T-helper 2 cell treated with Interferon-gamma antibody and Interleukin-4, amounts not matched to agents 5 μg/mL and 100 μg/mL, for 36 hours (primary cell): ENCODE measurements around the gene SSNA1.

ENCODE experiments used
- DNase-seq: peaks from one replicate; pipeline ENCODE4 v3.0.0; 2021; ENCODE audit warnings: low spot score
- H3K27ac Mint-ChIP-seq: one replicate; pipeline ENCODE4 v1.8.0; 2021; ENCODE audit warnings: mild to moderate bottlenecking, mixed read lengths
- H3K27me3 Mint-ChIP-seq: one replicate; pipeline ENCODE4 v1.8.0; 2021; ENCODE audit warnings: low read depth, mixed read lengths
- H3K36me3 Mint-ChIP-seq: one replicate; pipeline ENCODE4 v1.8.0; 2021; ENCODE audit warnings: low read depth, mixed read lengths
- H3K4me1 Mint-ChIP-seq: one replicate; pipeline ENCODE4 v1.8.0; 2021; ENCODE audit warnings: low read depth, mixed read lengths
- H3K4me3 Mint-ChIP-seq: one replicate; pipeline ENCODE4 v1.8.0; 2022; ENCODE audit warnings: mild to moderate bottlenecking, moderate library complexity, mixed read lengths
- H3K9me3 Mint-ChIP-seq: one replicate; pipeline ENCODE4 v1.8.0; 2021; ENCODE audit warnings: mixed read lengths

Gene SSNA1

DNA sequence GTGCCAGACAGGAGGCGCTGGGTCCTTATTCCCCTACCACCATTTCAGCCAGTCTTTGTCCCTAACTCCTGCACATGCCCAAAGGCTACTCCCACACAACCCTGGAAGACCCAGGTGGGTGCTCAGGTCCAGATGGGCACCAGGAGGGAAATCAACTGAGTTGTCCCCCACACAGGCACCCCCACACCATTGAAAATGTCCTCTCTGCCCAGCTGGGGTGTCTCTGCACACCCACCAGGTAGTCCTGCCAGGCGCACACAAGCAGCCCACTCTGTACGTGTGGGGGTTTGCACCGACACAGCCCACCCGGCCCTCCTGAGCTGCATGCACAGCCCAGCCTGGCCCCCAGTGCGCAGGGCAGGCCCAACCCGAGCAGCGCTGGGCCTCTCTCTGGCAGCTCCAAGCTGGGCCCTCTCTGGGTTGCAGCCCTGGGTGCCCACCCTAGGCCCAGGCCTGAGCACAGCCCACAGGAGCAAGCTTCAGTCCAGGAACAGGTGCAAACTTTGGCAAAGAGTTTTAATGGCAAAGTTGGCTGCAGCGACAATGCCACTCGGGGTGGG lies 31.4 kb downstream of the SSNA1 start:
- H3K27me3 Mint-ChIP-seq: no peaks in the 10 kb centered on the region
- no peak for DNase-seq
- no peaks in the 10 kb centered on the region for H3K9me3 Mint-ChIP-seq
- H3K4me3 Mint-ChIP-seq: peak overlapping the region; percentile 34
- peak overlapping the region; percentile 20 for H3K27ac Mint-ChIP-seq
- peaks cover 3% of the 10 kb centered on the region for H3K4me1 Mint-ChIP-seq
- H3K36me3 Mint-ChIP-seq: no peaks in the 10 kb centered on the region

DNA sequence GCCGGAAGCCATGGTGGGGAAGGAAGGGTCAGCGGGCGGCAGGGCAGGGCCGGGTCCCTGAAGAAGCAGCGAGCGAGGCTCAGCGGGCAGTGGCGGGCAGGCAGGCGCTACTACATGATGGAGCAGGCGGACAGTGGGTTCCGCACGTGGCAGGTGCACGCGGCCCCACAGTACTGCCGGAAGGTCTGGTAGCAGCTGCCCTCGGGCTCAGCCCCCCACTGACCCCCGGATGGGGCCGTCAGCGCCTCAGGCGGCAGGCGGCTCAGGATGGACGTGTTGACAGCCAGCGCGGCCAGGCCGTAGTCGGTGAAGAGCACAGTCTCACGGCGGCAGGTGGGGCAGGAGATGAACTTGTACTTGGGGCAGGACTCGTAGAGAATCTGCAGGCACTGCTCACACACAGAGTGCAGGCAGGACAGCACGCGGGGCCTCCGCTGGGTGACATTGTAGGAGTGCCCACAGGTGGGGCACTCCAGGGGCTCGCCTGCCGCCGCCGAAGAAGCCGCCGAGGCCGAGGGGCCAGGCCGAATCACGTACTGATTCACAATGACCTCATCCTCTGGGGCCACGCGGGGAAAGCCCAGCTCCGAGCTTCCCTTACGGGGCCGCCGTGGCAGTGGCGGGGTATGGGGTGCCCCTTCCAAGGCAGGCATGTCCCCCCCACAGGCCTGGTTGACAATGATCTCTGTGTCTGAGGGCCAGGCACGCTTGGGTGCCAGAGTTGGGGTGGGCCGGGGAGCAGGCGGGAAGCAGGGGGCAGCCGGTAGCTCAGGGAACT lies 32.0 kb downstream of the SSNA1 start:
- Mint-ChIP-seq H3K4me1 (peaks cover 3% of the 10 kb centered on the region), H3K27me3 (no peaks in the 10 kb centered on the region), H3K27ac (peak overlapping the region; percentile 20), H3K36me3 (no peaks in the 10 kb centered on the region), H3K4me3 (peak overlapping the region; percentile 34), H3K9me3 (no peaks in the 10 kb centered on the region)
- no peak for DNase-seq

- Mint-ChIP-seq H3K4me1 (peaks cover 3% of the 10 kb centered on the region), H3K27me3 (no peaks in the 10 kb centered on the region), H3K36me3 (no peaks in the 10 kb centered on the region), H3K4me3 (no peak overlapping the region), H3K9me3 (no peaks in the 10 kb centered on the region), H3K27ac (no peak overlapping the region)
- DNase-seq: no peak
Measured at GRCh38 chr9:137221095-137221505, 32.6 kb downstream of the SSNA1 start.

- Mint-ChIP-seq H3K36me3 (no peaks in the 10 kb centered on the region), H3K4me1 (peaks cover 3% of the 10 kb centered on the region), H3K27ac (no peak overlapping the region), H3K4me3 (no peak overlapping the region), H3K27me3 (no peaks in the 10 kb centered on the region), H3K9me3 (no peaks in the 10 kb centered on the region)
- DNase-seq: no peak
Measured at GRCh38 chr9:137221506-137222111, 33.1 kb downstream of the SSNA1 start.

- Mint-ChIP-seq H3K4me1 (peaks cover 3% of the 10 kb centered on the region), H3K27me3 (no peaks in the 10 kb centered on the region), H3K36me3 (no peaks in the 10 kb centered on the region), H3K4me3 (peak within 1 kb of the TSS; percentile 84), H3K9me3 (no peaks in the 10 kb centered on the region), H3K27ac (peak within 1 kb of the TSS; percentile 85)
- DNase-seq: no peak
Measured at GRCh38 chr9:137222190-137223077, 34.0 kb downstream of the SSNA1 start, which contains the start of gene RNF208. Gene RNF208, minus strand, starts transcription at chr9:137222240. Its CDS starts 1,028 bp downstream, at chr9:137221212.

GRCh38 chr9:137223078-137223970 lies 34.8 kb downstream of the SSNA1 start:
- peaks cover 5% of the 10 kb centered on the region for H3K4me1 Mint-ChIP-seq
- peak overlapping the region; percentile 85 for H3K27ac Mint-ChIP-seq
- no peaks in the 10 kb centered on the region for H3K36me3 Mint-ChIP-seq
- no peaks in the 10 kb centered on the region for H3K9me3 Mint-ChIP-seq
- H3K27me3 Mint-ChIP-seq: peaks cover 2% of the 10 kb centered on the region
- DNase-seq: peak; percentile 99
- H3K4me3 Mint-ChIP-seq: peak overlapping the region; percentile 84

DNA sequence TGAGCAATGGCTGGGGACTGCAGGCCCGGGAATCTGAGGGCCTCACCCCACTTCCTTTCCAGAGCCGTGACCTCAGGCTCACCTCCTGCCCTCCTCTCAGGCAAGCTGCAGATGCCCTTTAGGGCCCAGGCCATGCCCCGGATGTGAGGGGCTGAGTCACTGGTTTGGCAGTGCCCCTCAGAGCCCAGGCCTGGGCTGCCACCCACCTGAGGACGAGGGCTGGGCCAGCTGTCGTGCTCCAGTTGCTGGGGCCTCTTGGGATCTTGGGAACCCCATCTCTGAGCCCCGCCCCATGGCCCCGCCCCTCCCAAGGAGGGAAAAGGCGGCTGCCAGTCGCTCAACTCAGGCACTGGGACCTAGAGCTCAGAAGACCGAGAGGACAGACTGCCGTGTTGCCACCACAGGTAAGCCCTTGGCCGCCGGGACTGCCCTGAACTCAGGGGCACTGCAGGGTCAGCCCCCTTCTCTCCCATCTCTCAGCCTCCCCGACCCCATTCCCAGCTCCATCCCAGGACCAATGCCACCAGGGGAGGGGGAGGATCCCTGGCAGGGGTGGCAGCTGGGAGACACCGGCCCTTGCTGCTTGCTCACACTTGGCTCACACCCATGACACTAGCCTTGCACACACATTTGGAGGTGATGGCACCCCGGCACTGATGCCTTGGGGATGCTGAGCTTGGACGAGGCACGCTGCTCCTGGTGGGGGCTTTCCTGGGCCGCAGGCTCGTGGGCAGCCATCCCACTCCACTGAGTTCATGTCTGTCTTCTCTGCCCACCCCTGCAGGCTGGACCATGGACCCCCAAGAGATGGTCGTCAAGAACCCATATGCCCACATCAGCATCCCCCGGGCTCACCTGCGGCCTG lies 36.6 kb downstream of the SSNA1 start, which contains the start of gene CYSRT1:
Gene CYSRT1, plus strand, starts transcription at position 345 of the 865 bp plus-strand sequence. Its CDS starts 448 bp downstream, at position 793.
- Mint-ChIP-seq H3K36me3 (no peaks in the 10 kb centered on the region), H3K27me3 (peaks cover 2% of the 10 kb centered on the region), H3K4me1 (peaks cover 5% of the 10 kb centered on the region), H3K27ac (peak within 1 kb of the TSS; percentile 85), H3K9me3 (no peaks in the 10 kb centered on the region), H3K4me3 (peak within 1 kb of the TSS; percentile 84)
- DNase-seq: no peak

DNA sequence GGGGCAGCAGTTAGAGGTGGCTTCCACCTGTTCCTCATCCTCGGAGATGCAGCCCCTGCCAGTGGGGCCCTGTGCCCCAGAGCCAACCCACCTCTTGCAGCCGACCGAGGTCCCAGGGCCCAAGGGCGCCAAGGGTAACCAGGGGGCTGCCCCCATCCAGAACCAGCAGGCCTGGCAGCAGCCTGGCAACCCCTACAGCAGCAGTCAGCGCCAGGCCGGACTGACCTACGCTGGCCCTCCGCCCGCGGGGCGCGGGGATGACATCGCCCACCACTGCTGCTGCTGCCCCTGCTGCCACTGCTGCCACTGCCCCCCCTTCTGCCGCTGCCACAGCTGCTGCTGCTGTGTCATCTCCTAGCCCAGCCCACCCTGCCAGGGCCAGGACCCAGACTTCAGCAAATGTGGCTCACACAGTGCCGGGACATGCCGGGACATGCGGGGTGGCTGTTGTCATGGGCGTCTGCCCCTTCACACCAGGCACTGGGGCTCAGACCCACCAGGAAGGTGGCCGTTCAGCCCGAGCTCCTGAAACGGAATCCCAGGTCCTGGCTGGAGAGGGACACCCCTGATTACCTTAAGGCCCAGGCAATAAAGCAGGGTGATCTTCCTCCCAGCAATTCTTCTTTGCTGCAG lies 37.3 kb downstream of the SSNA1 start:
- H3K9me3 Mint-ChIP-seq: no peaks in the 10 kb centered on the region
- H3K27ac Mint-ChIP-seq: no peak overlapping the region
- H3K4me1 Mint-ChIP-seq: peaks cover 5% of the 10 kb centered on the region
- H3K36me3 Mint-ChIP-seq: no peaks in the 10 kb centered on the region
- no peak overlapping the region for H3K4me3 Mint-ChIP-seq
- H3K27me3 Mint-ChIP-seq: peaks cover 2% of the 10 kb centered on the region
- no peak for DNase-seq

DNA sequence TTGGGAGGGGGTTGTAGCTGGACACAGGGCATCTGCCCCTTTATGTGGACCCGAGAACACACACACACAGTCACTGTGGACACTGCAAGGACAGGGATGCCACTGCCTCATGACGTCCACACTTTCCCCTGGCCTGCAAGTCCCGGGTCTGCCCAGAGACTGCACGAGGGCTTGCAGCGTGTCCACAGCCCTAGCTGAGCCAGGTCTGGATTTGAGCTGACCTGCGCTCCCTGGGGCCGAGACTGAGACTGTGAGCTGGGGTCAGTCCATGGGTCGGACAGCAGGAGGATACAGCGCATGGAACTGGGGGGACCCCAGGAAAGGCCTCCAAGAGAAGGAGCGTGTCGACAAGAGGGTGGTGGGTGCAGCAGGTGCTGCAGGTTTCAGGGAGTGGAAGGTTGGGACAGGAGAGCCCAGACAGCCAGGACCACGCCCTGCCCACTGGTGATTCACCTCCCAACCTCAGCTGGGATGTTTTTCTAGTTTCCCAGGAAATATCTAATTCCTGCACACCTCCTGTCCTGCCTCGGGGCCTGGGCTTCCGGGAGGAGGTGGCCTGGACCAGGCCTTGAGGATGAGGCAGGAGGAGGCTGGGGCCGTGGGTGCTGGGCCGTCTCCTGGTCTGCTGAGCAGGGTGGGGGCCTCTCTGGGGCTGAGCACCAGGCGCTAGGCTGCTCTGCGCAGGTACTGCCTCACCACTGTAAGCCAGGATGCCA lies 38.0 kb downstream of the SSNA1 start:
- H3K4me3 Mint-ChIP-seq: no peak overlapping the region
- DNase-seq: no peak
- H3K36me3 Mint-ChIP-seq: no peaks in the 10 kb centered on the region
- H3K27me3 Mint-ChIP-seq: peaks cover 2% of the 10 kb centered on the region
- H3K27ac Mint-ChIP-seq: no peak overlapping the region
- peaks cover 5% of the 10 kb centered on the region for H3K4me1 Mint-ChIP-seq
- no peaks in the 10 kb centered on the region for H3K9me3 Mint-ChIP-seq

- H3K4me3 Mint-ChIP-seq: no peak within 1 kb of the TSS
- no peaks in the 10 kb centered on the region for H3K36me3 Mint-ChIP-seq
- peaks cover 2% of the 10 kb centered on the region for H3K27me3 Mint-ChIP-seq
- peak; percentile 71 for DNase-seq
- H3K27ac Mint-ChIP-seq: peak within 1 kb of the TSS; percentile 16
- peaks cover 5% of the 10 kb centered on the region for H3K4me1 Mint-ChIP-seq
- no peaks in the 10 kb centered on the region for H3K9me3 Mint-ChIP-seq
Measured at GRCh38 chr9:137227054-137227852, 38.8 kb downstream of the SSNA1 start, which contains the start of gene RNF224. Gene RNF224, plus strand, starts transcription at chr9:137227502. Its CDS starts 834 bp downstream, at chr9:137228336.
